HG03196 (cell line): ENCODE results near the gene ZDHHC17.
"Not testable (repeated sequence)": the region's sequence is repeated elsewhere in the genome, so short reads cannot be mapped to it uniquely, and the experiment has no call there.

Experiments used
- ATAC-seq: cut with Tn5 transposase; IDR thresholded peaks from one replicate; pipeline ENCODE4 v1.9.1; 2021; ENCODE audit not compliant: unreplicated experiment

ZDHHC17 gene, protein sequence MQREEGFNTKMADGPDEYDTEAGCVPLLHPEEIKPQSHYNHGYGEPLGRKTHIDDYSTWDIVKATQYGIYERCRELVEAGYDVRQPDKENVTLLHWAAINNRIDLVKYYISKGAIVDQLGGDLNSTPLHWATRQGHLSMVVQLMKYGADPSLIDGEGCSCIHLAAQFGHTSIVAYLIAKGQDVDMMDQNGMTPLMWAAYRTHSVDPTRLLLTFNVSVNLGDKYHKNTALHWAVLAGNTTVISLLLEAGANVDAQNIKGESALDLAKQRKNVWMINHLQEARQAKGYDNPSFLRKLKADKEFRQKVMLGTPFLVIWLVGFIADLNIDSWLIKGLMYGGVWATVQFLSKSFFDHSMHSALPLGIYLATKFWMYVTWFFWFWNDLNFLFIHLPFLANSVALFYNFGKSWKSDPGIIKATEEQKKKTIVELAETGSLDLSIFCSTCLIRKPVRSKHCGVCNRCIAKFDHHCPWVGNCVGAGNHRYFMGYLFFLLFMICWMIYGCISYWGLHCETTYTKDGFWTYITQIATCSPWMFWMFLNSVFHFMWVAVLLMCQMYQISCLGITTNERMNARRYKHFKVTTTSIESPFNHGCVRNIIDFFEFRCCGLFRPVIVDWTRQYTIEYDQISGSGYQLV

DNA sequence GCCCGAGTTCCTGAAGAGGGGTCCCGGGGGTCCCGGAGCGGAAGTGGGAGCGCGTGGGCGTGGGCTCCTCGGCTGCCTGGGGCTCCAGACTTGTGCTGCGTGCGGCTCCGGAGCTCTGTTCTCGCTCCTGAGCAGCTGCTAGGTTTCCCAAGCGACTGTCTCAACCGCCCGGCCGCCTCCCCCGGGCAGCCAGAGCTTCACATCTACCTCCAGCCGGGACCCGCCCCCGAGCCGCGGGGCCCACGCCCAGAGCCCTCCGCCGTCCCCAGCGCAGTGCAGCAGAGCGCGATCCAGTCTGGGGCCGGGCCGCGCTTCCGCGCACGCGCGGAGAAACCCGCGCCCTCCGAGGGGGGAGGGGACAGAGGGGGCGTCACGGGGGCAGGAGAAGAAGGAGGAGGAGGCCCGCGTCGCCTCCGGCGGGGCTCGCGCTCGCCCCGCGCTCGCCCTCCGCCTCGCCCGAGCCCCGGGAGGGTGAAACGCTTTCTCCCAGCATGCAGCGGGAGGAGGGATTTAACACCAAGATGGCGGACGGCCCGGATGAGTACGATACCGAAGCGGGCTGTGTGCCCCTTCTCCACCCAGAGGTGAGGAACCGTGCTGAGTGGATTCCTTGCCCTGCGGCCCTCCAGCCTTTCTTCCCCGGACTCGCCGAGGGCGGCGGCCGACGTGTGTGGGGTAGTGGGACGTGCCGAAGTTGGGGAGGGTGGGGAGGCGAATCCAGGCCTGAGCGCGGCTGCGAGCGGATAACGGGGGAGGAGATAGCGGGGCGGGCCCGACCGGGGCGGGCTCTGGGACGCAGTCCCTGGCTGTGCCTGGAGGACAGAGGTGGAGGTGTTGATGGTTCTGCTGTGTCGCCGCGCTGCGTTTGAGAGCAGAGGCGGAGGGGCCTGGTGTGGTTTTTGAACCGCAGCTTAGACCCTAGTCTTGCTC is at the start of gene ZDHHC17:
TSS of gene ZDHHC17 (plus strand) at position 370 of the 930 bp plus-strand sequence. CDS start at position 492, 122 bp downstream.
- peak; percentile 92 for ATAC-seq

DNA sequence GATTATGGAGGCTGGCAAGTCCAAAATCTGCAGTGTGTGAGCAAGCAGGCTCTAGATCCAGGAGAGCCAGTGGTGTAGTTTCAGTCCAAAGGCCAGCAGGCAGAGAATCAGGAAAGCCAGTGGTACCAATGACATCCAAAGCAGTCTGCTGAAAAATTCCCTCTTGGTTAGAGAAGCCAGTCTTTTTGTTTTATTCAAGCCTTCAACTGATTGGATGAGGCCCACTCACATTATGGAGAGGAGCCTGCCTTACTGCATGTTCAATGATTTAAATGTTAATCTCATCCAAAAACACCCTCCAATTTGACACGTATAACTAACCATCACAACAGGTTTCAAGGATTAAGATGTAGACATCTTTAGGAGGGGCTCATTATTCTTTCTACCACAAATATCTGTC is 49.5 kb upstream of the ZDHHC17 start:
- no peak for ATAC-seq

- ATAC-seq = no peak
Measured at GRCh38 chr12:76714861-76715260, 49.1 kb upstream of the ZDHHC17 start.

DNA sequence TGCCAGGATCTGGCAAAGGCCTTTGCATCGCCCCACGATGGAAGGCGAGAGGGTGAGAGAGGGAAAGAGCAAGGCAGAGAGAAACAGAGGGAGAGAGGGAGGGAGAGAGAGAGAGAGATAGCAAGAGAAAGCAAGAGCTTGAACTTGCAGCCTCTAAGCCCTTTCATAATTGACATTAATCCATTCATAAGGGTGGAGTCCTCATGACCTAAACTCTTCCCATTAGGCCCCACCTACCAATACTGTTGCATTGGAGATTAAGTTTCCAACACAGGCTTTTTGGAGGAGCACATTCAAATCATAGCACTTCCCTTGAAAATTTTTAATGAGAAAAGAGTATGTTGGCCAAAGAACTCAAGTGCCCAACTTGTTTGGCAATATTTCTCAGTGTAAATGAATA is 48.6 kb upstream of the ZDHHC17 start:
- no peak for ATAC-seq

- no peak for ATAC-seq
Measured at GRCh38 chr12:76717314-76717713, 46.6 kb upstream of the ZDHHC17 start.

DNA sequence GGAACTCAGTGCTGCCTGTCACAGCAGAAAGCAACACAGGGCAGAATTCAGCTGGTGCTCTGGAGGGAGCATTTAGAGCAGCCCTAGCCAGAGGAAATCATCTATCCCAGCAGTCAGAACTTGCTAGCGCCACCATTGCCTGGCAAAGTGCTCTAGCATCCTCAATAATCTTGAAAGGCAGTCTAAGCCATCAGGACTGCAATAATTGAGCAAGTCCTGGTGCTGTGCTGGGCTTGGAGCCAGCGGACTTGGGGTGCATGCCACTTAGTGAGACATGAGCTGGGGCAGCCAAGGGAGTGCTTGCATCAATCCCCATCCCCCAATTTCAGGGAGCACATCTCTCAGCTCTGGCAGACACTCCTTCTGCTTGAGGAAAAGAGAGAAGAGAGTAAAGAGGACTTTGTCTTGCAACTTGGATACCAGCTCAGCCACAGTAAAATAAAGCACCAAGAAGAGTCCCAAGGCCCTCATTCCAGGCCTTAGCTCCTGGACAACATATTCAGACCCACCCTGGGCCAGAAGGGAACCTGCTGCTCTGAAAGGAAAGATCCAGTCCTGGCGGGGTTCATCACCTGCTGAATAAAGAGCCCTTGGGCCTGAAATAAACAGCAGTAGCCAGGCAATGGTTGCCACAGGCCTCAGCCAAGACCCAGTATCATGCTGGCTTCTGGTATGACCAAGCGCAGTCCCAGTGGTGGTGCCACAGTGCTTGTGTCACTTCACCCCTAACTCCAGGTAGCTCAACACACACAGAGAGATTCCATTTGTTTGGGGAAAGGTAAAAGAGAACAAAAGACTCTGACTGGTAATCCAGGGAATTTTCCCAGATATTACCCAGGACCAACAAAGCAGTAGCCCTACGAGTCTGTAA is 44.5 kb upstream of the ZDHHC17 start:
- ATAC-seq = no peak

DNA sequence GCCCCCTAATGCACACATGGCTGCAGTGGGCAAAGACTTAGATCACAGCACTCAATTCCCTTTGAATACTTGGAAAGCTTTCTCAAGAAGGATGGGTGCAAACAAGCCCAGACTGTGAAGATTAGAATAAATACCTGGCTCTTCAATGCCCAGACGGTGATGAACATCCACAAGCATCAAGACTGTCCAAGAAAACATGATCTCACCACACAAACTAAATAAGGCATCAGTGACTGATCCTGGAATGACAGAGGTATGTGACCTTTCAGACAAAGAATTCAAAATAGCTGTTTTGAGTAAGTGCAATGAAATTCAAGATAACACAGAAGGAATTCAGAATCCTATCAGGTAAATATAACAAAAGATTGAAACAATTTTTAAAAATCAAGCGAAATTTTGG is 43.8 kb upstream of the ZDHHC17 start:
- ATAC-seq = no peak

DNA sequence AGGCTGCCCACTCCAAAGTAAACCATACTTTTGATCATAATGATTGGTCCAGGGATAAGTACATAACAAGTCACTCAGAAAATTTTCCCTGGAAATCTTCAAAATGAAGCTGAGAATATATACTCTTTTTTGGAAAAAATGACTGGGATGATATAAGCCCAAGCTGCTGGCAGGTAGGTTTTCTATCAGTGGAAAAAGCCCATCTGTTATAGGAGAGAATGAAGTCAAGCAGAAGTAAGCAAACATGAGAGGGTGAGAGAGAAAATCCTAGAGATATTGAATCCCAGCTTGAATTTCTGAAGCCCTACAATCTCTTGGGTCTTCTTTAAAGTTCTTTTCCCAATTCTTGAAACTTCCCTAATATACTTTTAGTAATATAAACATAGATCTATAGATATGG is 37.3 kb upstream of the ZDHHC17 start:
- ATAC-seq = no peak

- ATAC-seq = not testable (repeated sequence)
Measured at GRCh38 chr12:76732188-76732587, 31.7 kb upstream of the ZDHHC17 start.

GRCh38 chr12:76737689-76738088 is 26.2 kb upstream of the ZDHHC17 start:
- ATAC-seq = not testable (repeated sequence)

DNA sequence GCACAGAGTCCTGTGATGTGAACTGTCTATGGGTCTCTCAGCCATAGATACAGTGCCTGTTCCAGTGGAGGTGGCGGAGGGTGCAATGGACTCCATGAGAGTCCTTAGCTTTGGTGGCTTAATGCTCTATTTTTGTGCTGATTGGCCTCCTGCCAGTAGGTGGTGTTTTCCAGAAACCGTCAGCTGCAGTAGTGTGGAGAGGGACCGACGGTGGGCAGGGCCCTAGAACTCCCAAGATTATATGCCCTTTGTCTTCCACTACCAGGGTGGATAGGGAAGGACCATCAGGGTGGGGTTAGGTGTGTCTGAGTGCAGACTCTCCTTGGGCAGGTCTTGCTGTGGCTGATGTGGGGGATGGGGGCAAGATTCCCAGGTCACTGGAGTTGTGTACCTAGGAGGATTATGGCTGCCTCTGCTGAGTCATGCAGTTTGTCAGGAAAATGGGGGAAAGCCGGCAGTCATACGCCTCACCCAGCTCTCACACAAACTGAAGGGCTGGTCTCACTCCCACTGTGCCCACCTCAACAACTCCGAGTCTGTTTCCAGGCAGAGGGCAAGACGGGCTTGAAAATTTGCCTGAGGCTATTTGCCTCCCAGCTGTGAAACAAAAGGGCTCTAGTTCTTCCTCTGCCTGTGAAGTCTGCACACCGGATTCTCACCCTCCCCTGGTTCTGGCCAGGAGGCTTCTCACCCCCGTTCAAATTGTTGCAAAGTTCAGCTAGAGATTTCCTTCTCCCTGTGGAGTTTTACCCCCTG is 24.9 kb upstream of the ZDHHC17 start:
- ATAC-seq = no peak

- no peak for ATAC-seq
Measured at GRCh38 chr12:76739896-76740295, 24.0 kb upstream of the ZDHHC17 start.

- ATAC-seq = no peak
Measured at GRCh38 chr12:76740501-76740900, 23.4 kb upstream of the ZDHHC17 start.

- no peak for ATAC-seq
Measured at GRCh38 chr12:76745343-76745742, 18.6 kb upstream of the ZDHHC17 start.

DNA sequence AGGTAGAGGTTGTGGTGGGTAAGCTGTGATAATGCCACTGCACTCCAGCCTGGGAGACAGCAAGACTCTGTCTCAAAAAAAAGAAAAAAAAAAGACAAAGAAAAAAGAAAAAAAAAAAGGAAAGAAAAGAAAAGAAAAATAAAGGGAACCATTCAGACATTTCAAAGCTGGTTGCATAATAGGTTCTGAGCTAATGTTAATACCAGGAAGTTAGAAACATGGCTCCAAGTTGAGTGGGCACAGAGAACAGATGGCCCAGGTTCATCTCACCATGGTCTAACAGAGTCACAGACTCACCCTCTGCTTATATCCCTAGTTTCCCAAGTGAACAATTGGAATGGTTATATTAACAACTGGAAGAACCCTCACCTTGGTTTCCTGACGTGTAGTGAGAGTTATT is 17.4 kb upstream of the ZDHHC17 start:
- no peak for ATAC-seq

GRCh38 chr12:76747245-76747644 is 16.7 kb upstream of the ZDHHC17 start:
- no peak for ATAC-seq

DNA sequence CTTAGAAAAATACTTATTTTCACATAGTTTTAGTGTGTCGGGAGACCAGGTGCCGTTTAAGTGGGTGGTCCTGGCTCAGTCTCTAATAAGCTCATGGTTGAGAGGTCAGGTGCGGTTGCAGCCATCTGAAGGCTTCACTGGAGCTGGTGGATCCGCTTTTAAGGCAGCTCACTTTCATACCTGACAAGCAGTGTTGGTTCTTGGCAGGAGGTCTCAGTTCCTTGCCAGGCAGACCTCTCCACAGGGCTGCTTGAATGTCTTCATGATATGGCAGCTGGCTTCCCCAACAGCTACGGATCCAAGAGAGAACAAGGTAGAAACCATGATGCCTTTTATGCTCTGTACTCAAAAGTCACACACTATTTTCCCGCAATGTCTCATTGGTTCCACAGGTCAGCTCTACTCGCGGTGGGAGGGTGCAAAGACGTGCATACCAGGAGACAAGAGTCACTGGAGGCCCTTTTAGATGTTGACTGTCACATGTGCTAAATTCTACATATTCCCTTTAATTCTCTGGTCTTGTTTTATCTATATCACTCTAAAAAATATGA is 8.0 kb upstream of the ZDHHC17 start:
- no peak for ATAC-seq

DNA sequence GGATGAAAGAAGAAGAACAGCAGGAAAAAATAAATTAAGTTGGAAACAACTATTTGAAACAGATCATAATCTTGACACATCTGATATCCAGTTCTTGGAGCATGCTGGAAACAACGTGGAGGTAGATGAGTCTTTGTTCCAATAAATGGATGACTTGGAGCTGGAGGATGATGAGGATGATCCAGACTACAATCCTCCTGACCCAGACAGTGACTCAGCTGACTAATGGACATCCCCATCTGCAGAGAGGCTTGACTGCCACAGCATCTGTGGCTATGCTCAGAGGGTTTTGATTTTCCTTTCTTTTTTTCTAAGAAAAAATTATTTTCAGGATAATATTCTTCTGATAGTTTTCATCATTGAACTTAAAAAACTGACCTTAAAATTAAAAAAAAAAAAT is 6.2 kb upstream of the ZDHHC17 start:
- ATAC-seq = no peak

DNA sequence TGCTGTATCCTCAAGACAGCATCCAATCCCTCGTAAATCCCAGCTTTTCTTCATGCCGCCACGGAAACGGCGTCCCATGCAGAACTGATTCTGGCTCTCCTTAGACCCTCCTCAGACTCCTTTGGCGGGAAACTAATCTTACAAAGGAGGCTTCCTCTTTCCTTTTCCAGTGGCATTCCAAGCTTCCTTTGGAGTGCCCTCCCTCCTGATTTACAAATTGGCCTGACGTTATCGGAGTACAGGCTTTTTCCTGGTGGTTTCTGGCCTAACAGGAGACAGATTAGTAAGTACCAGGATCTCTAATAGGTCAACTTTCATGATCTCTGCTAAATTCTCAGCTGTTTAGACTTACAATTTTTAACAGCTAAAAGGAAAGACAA is 1.3 kb upstream of the ZDHHC17 start:
- no peak for ATAC-seq

DNA sequence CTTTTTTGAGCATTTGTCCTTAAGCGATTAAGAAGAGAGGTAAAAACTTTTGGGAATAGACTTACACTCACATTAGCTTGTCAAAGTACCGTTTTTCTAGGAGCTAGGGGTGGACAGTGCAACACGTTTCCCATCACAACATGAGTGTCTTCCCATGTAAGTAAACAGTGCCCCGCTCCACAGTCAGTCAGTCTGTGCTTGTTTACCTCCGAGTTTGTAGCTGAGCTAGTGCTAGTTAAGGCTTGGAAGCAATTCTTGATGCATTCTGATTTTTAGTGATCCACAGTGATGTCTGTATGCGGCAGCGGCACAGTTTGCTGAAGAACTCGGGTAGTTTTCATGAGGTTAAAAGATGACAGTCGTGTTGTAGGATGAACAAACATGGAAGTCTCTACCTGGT is 941 bp downstream of the ZDHHC17 start:
- no peak for ATAC-seq
